ENCODE results near the gene CCDC194.

CCDC194 gene

GRCh38 chr19:17436094-17436873 lies 42.3 kb upstream of the CCDC194 start:
- H3K27me3 ChIP-seq (ENCODE audit: insufficient read depth, low read length, poor library complexity), result no peaks in the 10 kb centered on the region
- DNase-seq (no peak), ATAC-seq (ENCODE audit: insufficient read depth, low read depth) (no peak)
- no peaks in the 10 kb centered on the region for H3K36me3 ChIP-seq (ENCODE audit: insufficient read depth, low read length)
- no peaks in the 10 kb centered on the region for H4K20me1 ChIP-seq (ENCODE audit: insufficient read depth, low read length)
- H3K4me3 ChIP-seq (ENCODE audit: low read depth in 1 of 2, low read length in 2 of 2), result no peak overlapping the region
- H3K27ac ChIP-seq (ENCODE audit: low read length), result no peak overlapping the region
- no peaks in the 10 kb centered on the region for H3K4me1 ChIP-seq (ENCODE audit: insufficient read depth, low read length)
- no peaks in the 10 kb centered on the region for H3K9me3 ChIP-seq (ENCODE audit: insufficient read depth, low read length, severe bottlenecking)
- H3K4me2 ChIP-seq (ENCODE audit: insufficient read depth, low read length), result no peak overlapping the region
- H2AFZ ChIP-seq (ENCODE audit: low read depth, low read length), result no peak overlapping the region
- no peaks in the 10 kb centered on the region for H3K79me2 ChIP-seq (ENCODE audit: insufficient read depth, low read length)
- no peak overlapping the region for H3K9ac ChIP-seq (ENCODE audit: low read depth, low read length)
- no peak for TF ChIP-seq EZH2 (IDR thresholded peaks at IDR 0.05; ENCODE audit: borderline replicate concordance, low read depth, low read length, severe bottlenecking)
- TF ChIP-seq CTCF (IDR thresholded peaks at IDR 0.05; ENCODE audit: borderline replicate concordance, extremely low read depth, low read length, poor library complexity, severe bottlenecking), result no peak

GRCh38 chr19:17435218-17435617 lies 41.2 kb upstream of the CCDC194 start:
- Histone ChIP-seq H3K4me3 (ENCODE audit: low read depth in 1 of 2, low read length in 2 of 2) (no peak overlapping the region), H3K9me3 (ENCODE audit: insufficient read depth, low read length, severe bottlenecking) (no peaks in the 10 kb centered on the region), H3K9ac (ENCODE audit: low read depth, low read length) (no peak overlapping the region), H3K4me1 (ENCODE audit: insufficient read depth, low read length) (no peaks in the 10 kb centered on the region), H2AFZ (ENCODE audit: low read depth, low read length) (no peak overlapping the region), H4K20me1 (ENCODE audit: insufficient read depth, low read length) (no peaks in the 10 kb centered on the region), H3K36me3 (ENCODE audit: insufficient read depth, low read length) (no peaks in the 10 kb centered on the region), H3K27me3 (ENCODE audit: insufficient read depth, low read length, poor library complexity) (no peaks in the 10 kb centered on the region), H3K27ac (ENCODE audit: low read length) (no peak overlapping the region), H3K4me2 (ENCODE audit: insufficient read depth, low read length) (no peak overlapping the region), H3K79me2 (ENCODE audit: insufficient read depth, low read length) (no peaks in the 10 kb centered on the region)
- TF ChIP-seq CTCF (IDR thresholded peaks at IDR 0.05; ENCODE audit: borderline replicate concordance, extremely low read depth, low read length, poor library complexity, severe bottlenecking), result no peak
- no peak for TF ChIP-seq EZH2 (IDR thresholded peaks at IDR 0.05; ENCODE audit: borderline replicate concordance, low read depth, low read length, severe bottlenecking)
- DNase-seq (no peak), ATAC-seq (ENCODE audit: insufficient read depth, low read depth) (no peak)

- Histone ChIP-seq H3K4me2 (ENCODE audit: insufficient read depth, low read length) (no peak overlapping the region), H3K36me3 (ENCODE audit: insufficient read depth, low read length) (no peaks in the 10 kb centered on the region)
- no peak for ATAC-seq (ENCODE audit: insufficient read depth, low read depth)
These were observed 37.4 kb upstream of the CCDC194 start for GRCh38 chr19:17431417-17431816.

More at GRCh38 chr19:17431417-17431816, 37.4 kb upstream of the CCDC194 start:
- H3K4me3 ChIP-seq (ENCODE audit: low read depth in 1 of 2, low read length in 2 of 2), result no peak overlapping the region
- no peak for DNase-seq
- no peak overlapping the region for H3K27ac ChIP-seq (ENCODE audit: low read length)
- no peak overlapping the region for H3K9ac ChIP-seq (ENCODE audit: low read depth, low read length)
- no peaks in the 10 kb centered on the region for H3K4me1 ChIP-seq (ENCODE audit: insufficient read depth, low read length)
- H4K20me1 ChIP-seq (ENCODE audit: insufficient read depth, low read length), result no peaks in the 10 kb centered on the region
- H2AFZ ChIP-seq (ENCODE audit: low read depth, low read length), result no peak overlapping the region
- no peaks in the 10 kb centered on the region for H3K79me2 ChIP-seq (ENCODE audit: insufficient read depth, low read length)
- TF ChIP-seq EZH2 (IDR thresholded peaks at IDR 0.05; ENCODE audit: borderline replicate concordance, low read depth, low read length, severe bottlenecking) (no peak), CTCF (IDR thresholded peaks at IDR 0.05; ENCODE audit: borderline replicate concordance, extremely low read depth, low read length, poor library complexity, severe bottlenecking) (no peak)
- no peaks in the 10 kb centered on the region for H3K27me3 ChIP-seq (ENCODE audit: insufficient read depth, low read length, poor library complexity)
- H3K9me3 ChIP-seq (ENCODE audit: insufficient read depth, low read length, severe bottlenecking), result no peaks in the 10 kb centered on the region
